ENCODE results near the gene LCK.
"Not testable (repeated sequence)": the region's sequence is repeated elsewhere in the genome, so short reads cannot be mapped to it uniquely, and the experiment has no call there.

LCK gene

DNA sequence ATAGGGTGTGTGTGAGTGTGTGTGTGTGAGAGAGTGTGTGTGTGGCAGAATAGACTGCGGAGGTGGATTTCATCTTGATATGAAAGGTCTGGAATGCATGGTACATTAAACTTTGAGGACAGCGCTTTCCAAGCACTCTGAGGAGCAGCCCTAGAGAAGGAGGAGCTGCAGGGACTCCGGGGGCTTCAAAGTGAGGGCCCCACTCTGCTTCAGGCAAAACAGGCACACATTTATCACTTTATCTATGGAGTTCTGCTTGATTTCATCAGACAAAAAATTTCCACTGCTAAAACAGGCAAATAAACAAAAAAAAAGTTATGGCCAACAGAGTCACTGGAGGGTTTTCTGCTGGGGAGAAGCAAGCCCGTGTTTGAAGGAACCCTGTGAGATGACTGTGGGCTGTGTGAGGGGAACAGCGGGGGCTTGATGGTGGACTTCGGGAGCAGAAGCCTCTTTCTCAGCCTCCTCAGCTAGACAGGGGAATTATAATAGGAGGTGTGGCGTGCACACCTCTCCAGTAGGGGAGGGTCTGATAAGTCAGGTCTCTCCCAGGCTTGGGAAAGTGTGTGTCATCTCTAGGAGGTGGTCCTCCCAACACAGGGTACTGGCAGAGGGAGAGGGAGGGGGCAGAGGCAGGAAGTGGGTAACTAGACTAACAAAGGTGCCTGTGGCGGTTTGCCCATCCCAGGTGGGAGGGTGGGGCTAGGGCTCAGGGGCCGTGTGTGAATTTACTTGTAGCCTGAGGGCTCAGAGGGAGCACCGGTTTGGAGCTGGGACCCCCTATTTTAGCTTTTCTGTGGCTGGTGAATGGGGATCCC, 22.5 kb downstream of the LCK start:
- DNase-seq (ENCODE audit: low read depth): peak; percentile 79

DNA sequence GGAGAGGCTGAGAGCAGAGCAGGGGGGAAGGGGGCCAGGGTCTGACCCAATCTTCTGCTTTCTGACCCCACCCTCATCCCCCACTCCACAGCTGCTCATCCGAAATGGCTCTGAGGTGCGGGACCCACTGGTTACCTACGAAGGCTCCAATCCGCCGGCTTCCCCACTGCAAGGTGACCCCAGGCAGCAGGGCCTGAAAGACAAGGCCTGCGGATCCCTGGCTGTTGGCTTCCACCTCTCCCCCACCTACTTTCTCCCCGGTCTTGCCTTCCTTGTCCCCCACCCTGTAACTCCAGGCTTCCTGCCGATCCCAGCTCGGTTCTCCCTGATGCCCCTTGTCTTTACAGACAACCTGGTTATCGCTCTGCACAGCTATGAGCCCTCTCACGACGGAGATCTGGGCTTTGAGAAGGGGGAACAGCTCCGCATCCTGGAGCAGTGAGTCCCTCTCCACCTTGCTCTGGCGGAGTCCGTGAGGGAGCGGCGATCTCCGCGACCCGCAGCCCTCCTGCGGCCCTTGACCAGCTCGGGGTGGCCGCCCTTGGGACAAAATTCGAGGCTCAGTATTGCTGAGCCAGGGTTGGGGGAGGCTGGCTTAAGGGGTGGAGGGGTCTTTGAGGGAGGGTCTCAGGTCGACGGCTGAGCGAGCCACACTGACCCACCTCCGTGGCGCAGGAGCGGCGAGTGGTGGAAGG, 23.7 kb downstream of the LCK start:
- no peak for DNase-seq (ENCODE audit: low read depth)

DNA sequence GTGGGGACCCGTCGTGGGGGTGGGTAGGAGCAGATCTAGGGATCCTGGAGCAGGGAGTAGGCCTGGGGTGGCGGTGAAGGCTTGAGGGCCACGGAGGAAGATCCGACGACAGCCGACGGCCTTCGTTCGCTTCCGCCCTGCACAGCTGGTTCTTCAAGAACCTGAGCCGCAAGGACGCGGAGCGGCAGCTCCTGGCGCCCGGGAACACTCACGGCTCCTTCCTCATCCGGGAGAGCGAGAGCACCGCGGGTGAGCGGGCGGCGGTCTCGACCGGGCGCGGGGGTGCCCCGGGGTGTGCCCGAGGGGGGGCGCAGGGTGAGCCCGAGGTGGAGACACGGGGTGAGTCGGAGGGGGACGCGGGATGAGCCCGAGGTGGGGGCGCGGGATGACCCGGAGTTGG, 24.4 kb downstream of the LCK start:
- DNase-seq (ENCODE audit: low read depth): no peak

DNA sequence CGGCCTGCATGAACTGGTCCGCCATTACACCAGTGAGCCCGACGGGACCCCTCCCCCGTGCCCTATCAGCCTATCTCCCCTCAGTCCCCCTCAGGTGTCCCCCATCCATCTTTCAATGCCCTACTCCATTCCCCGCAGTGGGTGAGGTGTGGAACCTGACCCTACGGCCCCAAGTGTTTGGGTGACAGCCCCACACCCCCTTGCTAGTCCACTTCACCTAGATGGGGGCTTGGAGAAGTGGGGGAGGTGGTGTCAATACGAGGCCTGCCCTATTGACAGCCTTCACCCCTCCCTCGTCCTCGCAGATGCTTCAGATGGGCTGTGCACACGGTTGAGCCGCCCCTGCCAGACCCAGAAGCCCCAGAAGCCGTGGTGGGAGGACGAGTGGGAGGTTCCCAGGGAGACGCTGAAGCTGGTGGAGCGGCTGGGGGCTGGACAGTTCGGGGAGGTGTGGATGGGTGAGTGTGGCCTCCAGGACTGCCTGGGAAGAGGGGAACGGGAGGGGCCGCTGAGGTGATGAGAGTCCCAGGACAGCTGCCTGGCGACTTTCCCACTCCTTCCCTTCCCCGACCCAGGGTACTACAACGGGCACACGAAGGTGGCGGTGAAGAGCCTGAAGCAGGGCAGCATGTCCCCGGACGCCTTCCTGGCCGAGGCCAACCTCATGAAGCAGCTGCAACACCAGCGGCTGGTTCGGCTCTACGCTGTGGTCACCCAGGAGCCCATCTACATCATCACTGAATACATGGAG, 25.1 kb downstream of the LCK start:
- DNase-seq (ENCODE audit: low read depth): no peak

DNA sequence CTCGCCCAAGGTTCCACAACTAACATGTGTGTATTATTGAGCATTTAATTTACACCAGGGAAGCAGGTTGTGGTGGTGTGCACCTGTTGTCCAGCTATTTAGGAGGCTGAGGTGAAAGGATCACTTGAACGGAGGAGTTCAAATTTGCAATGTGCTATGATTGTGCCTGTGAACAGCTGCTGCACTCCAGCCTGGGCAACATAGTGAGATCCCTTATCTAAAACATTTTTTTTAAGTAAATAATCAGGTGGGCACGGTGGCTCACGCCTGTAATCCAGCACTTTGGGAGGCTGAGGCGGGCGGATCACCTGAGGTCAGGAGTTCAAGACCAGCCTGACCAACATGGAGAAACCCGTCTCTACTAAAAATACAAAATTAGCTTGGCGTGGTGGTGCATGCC, 33.7 kb downstream of the LCK start:
- not testable (repeated sequence) for DNase-seq (ENCODE audit: low read depth)

GRCh38 chr1:32285658-32286057, 34.6 kb downstream of the LCK start:
- no peak for DNase-seq (ENCODE audit: low read depth)

DNA sequence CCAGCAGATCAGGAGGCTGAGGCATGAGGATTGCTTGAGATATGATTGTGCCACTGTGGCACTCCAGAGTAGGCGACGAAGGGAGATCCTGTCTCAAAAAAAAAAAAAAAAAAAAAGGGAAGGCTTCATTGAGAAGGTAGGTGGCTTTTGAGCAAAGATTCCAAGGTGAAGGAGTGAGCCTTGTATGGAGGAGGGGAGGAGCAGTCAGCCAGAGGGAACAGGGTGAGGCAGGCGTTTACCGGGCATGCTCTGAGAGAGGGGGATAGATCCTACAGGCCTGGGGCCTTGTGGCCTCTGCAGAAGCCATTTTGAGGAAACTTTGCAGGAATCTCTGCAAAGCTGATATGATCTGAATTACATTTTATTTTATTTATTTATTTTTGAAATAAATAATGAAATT, 35.7 kb downstream of the LCK start:
- DNase-seq (ENCODE audit: low read depth): no peak

GRCh38 chr1:32289256-32289655, 38.2 kb downstream of the LCK start:
- DNase-seq (ENCODE audit: low read depth): no peak

GRCh38 chr1:32291145-32291707, 40.2 kb downstream of the LCK start:
- DNase-seq (ENCODE audit: low read depth): no peak

DNA sequence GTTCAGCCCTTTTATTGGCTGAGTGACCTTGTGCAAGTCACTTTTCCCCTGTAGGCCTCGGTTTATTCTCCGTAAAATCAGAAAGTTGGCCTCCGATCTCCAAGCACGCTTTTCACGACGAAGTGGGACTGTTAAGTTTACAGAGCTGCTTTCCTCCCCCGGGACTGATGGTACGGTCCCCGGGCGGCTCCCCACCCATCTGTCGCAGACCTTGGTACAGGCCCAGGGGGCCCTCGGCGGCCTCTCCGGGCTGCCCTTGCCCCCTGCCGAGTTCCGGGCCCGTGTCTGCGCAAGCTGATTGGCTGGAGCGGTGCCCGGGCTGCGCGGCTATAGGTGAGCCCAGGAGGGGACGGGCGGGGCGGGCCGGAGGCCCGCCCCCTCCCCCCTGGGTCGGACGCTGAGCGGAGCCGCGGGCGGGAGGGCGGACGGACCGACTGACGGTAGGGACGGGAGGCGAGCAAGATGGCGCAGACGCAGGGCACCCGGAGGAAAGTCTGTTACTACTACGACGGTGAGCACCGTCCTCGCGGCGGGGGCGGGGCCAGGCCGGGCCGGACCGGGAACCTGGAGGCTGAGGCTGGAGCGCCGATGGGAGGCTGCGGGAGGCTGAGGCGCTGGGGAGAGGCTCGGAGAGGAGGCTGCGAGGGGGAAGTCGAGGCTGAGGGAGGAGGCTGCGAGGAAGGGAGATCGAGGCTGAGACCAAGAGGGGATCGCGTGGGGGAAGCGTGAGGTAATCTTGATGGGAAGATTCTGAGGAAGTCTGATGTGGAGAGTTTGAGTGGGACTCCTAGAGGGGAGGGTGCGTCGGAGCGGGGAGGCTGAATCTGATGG, 40.9 kb downstream of the LCK start, which contains the start of gene HDAC1:
TSS of gene HDAC1 (plus strand) at position 376 of the 831 bp plus-strand sequence. CDS start at position 463, 87 bp downstream.
- peak; percentile 93 for DNase-seq (ENCODE audit: low read depth)

- not testable (repeated sequence) for DNase-seq (ENCODE audit: low read depth)
Observed at GRCh38 chr1:32298211-32298610, 47.1 kb downstream of the LCK start.

GRCh38 chr1:32299327-32299726, 48.3 kb downstream of the LCK start:
- DNase-seq (ENCODE audit: low read depth): no peak

- DNase-seq (ENCODE audit: low read depth): no peak
Observed at GRCh38 chr1:32303358-32303757, 52.3 kb downstream of the LCK start.

DNA sequence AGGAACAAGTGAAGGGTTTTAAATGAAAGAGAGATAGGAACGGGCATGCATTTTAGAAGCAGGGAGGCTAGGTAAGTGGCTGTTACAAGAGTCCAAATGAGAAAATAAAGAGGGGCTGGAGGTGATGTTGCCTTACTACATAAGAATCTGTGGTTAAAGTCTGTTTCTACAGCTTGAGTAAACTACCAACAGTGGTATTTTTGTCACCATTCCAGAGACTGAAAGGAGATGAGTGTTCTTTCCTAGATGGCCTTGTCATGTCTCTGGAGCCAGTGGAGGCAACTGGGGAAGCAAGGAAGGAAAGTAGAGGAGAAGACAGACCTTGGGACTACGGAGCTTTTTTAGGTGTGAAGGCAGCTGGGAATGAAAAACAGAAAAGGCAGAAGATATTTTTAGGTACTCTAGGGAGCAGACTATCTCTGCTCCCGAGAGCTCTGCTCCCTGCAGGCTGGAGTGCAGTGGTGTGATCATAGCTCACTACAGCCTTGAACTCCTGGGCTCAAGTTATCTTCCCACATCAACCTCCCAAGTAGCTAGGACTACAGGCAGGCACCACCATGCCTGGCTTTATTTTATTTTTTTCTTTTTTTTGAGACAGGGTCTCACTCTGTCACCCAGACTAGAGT, 53.0 kb downstream of the LCK start:
- DNase-seq (ENCODE audit: low read depth): no peak

GRCh38 chr1:32305310-32305709, 54.2 kb downstream of the LCK start:
- DNase-seq (ENCODE audit: low read depth): no peak

DNA sequence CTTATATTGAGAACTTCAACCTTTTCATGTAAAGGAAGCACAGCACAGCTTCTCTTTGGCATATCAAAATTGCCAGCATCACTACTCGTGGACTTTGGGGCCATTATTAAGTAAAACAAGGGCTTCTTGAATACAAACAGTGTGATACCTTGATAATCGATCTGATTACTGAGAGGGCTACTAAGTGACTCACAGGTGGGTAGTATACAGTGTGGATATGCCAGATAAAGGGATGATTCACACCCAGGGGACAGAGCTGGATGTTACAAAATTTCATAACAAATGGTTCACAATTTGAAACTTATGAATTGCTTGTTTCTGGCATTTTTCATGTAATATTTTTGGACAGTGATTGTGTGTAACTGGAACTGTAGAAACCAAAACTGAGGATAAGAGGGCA, 56.3 kb downstream of the LCK start:
- DNase-seq (ENCODE audit: low read depth): no peak

- no peak for DNase-seq (ENCODE audit: low read depth)
Observed at GRCh38 chr1:32309960-32310359, 58.9 kb downstream of the LCK start.

DNA sequence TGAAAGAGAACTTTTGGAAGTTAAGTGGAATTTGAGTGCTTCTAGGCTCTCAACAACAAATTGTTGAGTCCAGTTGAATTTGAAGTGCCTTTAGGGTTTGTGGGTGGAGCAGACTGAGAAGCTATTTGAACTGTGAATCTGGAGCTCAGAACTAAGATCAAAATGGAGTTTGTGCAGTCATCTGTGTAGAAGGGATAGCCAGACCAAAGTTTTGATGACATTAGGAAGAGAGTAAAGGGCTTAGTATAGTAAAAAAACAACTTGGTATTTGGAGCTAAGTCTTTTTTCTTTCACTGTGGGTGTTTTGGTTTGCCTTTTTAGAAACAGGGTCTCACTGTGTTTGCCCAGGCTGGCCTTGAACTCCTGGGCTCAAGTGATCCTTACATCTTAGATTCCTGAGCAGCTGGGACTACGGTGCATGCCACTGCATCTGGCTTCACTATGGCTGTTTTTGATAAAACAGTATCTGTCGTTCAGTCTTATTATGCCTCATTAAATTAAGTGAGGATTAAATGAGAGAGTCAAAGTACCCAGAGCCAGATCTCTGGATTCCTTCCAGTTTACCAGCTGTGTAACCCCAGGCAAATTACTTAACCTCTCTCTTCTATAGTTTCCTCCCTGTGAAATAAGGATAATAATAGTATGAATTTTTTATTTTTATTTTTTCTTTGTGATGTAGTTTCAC, 60.8 kb downstream of the LCK start:
- no peak for DNase-seq (ENCODE audit: low read depth)

DNA sequence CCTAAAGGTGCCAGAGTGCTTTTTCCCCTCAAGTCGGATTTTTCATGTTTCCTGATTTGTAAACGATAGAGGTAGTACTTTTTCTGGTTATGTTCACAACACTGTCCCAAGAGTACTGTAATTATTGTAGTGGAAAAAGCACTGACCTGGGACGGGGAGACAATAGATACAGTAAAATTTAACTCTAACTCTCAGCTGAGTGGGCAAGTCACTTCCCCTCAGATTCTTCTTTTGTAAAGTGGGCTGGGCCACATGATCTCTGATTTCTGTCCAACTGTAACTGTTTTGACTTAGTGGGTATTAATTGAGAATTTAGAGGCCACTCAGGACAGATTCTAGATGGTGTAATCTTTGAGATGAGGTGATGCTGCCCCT, 65.8 kb downstream of the LCK start:
- no peak for DNase-seq (ENCODE audit: low read depth)

- no peak for DNase-seq (ENCODE audit: low read depth)
Observed at GRCh38 chr1:32318127-32318869, 67.2 kb downstream of the LCK start.
